Measurements from ENCODE around the gene WBP4.
A peak's percentile ranks its signal among the peaks of the same experiment; 100 is the strongest.

Gene WBP4

GRCh38 chr13:41061075-41061913, at the start of gene WBP4:
Gene WBP4 (plus strand): TSS chr13:41061509. CDS start chr13:41061674, 165 bp downstream.
- Mint-ChIP-seq H3K9me3 (no peaks in the 10 kb centered on the region), H3K4me3 (peak within 1 kb of the TSS; percentile 97), H3K36me3 (peaks cover 3% of the 10 kb centered on the region)

GRCh38 chr13:41012536-41012935, 48.8 kb upstream of the WBP4 start:
- peaks cover 39% of the 10 kb centered on the region for H3K4me1 Mint-ChIP-seq
- H3K9me3 Mint-ChIP-seq, result no peaks in the 10 kb centered on the region
- ATAC-seq (ENCODE audit: low read depth) (no peak), DNase-seq (ENCODE audit: low spot score in 2 of 2) (no peak)
- H3K36me3 Mint-ChIP-seq, result peaks cover 19% of the 10 kb centered on the region
- H3K4me3 Mint-ChIP-seq, result no peak overlapping the region
- no peak overlapping the region for H3K27ac Mint-ChIP-seq
- no peaks in the 10 kb centered on the region for H3K27me3 Mint-ChIP-seq

More at GRCh38 chr13:41061075-41061913, at the start of gene WBP4:
- DNase-seq (ENCODE audit: low spot score in 2 of 2) (peak; percentile 88 to 98), ATAC-seq (ENCODE audit: low read depth) (peak; percentile 72)
- Mint-ChIP-seq H3K4me1 (peaks cover 19% of the 10 kb centered on the region), H3K27me3 (no peaks in the 10 kb centered on the region), H3K27ac (peak within 1 kb of the TSS; percentile 100)

GRCh38 chr13:41013835-41014234, 47.5 kb upstream of the WBP4 start:
- Mint-ChIP-seq H3K9me3 (no peaks in the 10 kb centered on the region), H3K27me3 (no peaks in the 10 kb centered on the region), H3K4me1 (peaks cover 32% of the 10 kb centered on the region), H3K27ac (peak overlapping the region; percentile 99), H3K4me3 (peak overlapping the region; percentile 86), H3K36me3 (peaks cover 16% of the 10 kb centered on the region)
- no peak for DNase-seq (ENCODE audit: low spot score in 2 of 2)
- ATAC-seq (ENCODE audit: low read depth), result no peak

GRCh38 chr13:41015920-41016319, 45.4 kb upstream of the WBP4 start:
- Mint-ChIP-seq H3K9me3 (no peaks in the 10 kb centered on the region), H3K36me3 (peaks cover 17% of the 10 kb centered on the region), H3K27me3 (no peaks in the 10 kb centered on the region), H3K27ac (peak overlapping the region; percentile 99), H3K4me1 (peaks cover 34% of the 10 kb centered on the region), H3K4me3 (peak overlapping the region; percentile 86)
- DNase-seq (ENCODE audit: low spot score in 2 of 2), result no peak
- ATAC-seq (ENCODE audit: low read depth), result no peak

GRCh38 chr13:41017159-41017558, 44.1 kb upstream of the WBP4 start:
- ATAC-seq (ENCODE audit: low read depth) (peak; percentile 42), DNase-seq (ENCODE audit: low spot score in 2 of 2) (peak in 1 of 2 donors; percentile 34)
- H3K4me3 Mint-ChIP-seq, result peak overlapping the region; percentile 90
- H3K27me3 Mint-ChIP-seq, result no peaks in the 10 kb centered on the region
- H3K4me1 Mint-ChIP-seq, result peaks cover 31% of the 10 kb centered on the region
- H3K9me3 Mint-ChIP-seq, result no peaks in the 10 kb centered on the region
- peak overlapping the region; percentile 99 for H3K27ac Mint-ChIP-seq
- H3K36me3 Mint-ChIP-seq, result peaks cover 11% of the 10 kb centered on the region

GRCh38 chr13:41017817-41018601, 43.3 kb upstream of the WBP4 start:
- Mint-ChIP-seq H3K4me1 (peaks cover 32% of the 10 kb centered on the region), H3K9me3 (no peaks in the 10 kb centered on the region)

GRCh38 chr13:41018602-41018948, 42.7 kb upstream of the WBP4 start:
- no peaks in the 10 kb centered on the region for H3K27me3 Mint-ChIP-seq
- H3K36me3 Mint-ChIP-seq, result peaks cover 5% of the 10 kb centered on the region
- H3K27ac Mint-ChIP-seq, result peak overlapping the region; percentile 99
- H3K4me3 Mint-ChIP-seq, result peak overlapping the region; percentile 93
- no peak for ATAC-seq (ENCODE audit: low read depth)
- peaks cover 29% of the 10 kb centered on the region for H3K4me1 Mint-ChIP-seq
- no peak for DNase-seq (ENCODE audit: low spot score in 2 of 2)
- H3K9me3 Mint-ChIP-seq, result no peaks in the 10 kb centered on the region

More at GRCh38 chr13:41017817-41018601, 43.3 kb upstream of the WBP4 start:
- ATAC-seq (ENCODE audit: low read depth) (peak; percentile 13), DNase-seq (ENCODE audit: low spot score in 2 of 2) (peak in 1 of 2 donors; percentile 24)
- H3K27me3 Mint-ChIP-seq, result no peaks in the 10 kb centered on the region
- H3K4me3 Mint-ChIP-seq, result peak overlapping the region; percentile 90
- peak overlapping the region; percentile 99 for H3K27ac Mint-ChIP-seq
- H3K36me3 Mint-ChIP-seq, result peaks cover 9% of the 10 kb centered on the region

GRCh38 chr13:41019011-41019487, 42.3 kb upstream of the WBP4 start, which contains the start of gene ELF1:
Gene ELF1 (minus strand): TSS chr13:41019316. CDS start chr13:40982054, 37,262 bp downstream.
- DNase-seq (ENCODE audit: low spot score in 2 of 2) (peak; percentile 22 to 75), ATAC-seq (ENCODE audit: low read depth) (peak; percentile 90)
- peaks cover 6% of the 10 kb centered on the region for H3K36me3 Mint-ChIP-seq
- H3K27ac Mint-ChIP-seq, result peak within 1 kb of the TSS; percentile 99
- H3K9me3 Mint-ChIP-seq, result no peaks in the 10 kb centered on the region
- H3K27me3 Mint-ChIP-seq, result no peaks in the 10 kb centered on the region
- peaks cover 26% of the 10 kb centered on the region for H3K4me1 Mint-ChIP-seq
- peak within 1 kb of the TSS; percentile 93 for H3K4me3 Mint-ChIP-seq

- DNase-seq (ENCODE audit: low spot score in 2 of 2) (no peak), ATAC-seq (ENCODE audit: low read depth) (no peak)
- peaks cover 24% of the 10 kb centered on the region for H3K4me1 Mint-ChIP-seq
- H3K27me3 Mint-ChIP-seq, result no peaks in the 10 kb centered on the region
- H3K9me3 Mint-ChIP-seq, result no peaks in the 10 kb centered on the region
- no peak overlapping the region for H3K4me3 Mint-ChIP-seq
- H3K27ac Mint-ChIP-seq, result peak overlapping the region; percentile 99
- peaks cover 7% of the 10 kb centered on the region for H3K36me3 Mint-ChIP-seq
Observed at GRCh38 chr13:41019578-41020347, 41.5 kb upstream of the WBP4 start.

- Mint-ChIP-seq H3K27me3 (no peaks in the 10 kb centered on the region), H3K36me3 (peaks cover 5% of the 10 kb centered on the region), H3K27ac (peak overlapping the region; percentile 12), H3K4me3 (no peak overlapping the region), H3K4me1 (peaks cover 18% of the 10 kb centered on the region), H3K9me3 (no peaks in the 10 kb centered on the region)
- DNase-seq (ENCODE audit: low spot score in 2 of 2), result no peak
- ATAC-seq (ENCODE audit: low read depth), result no peak
Observed at GRCh38 chr13:41025518-41025917, 35.8 kb upstream of the WBP4 start.

GRCh38 chr13:41026788-41027187, 34.5 kb upstream of the WBP4 start:
- Mint-ChIP-seq H3K27me3 (no peaks in the 10 kb centered on the region), H3K9me3 (no peaks in the 10 kb centered on the region), H3K4me3 (no peak overlapping the region), H3K36me3 (peaks cover 5% of the 10 kb centered on the region), H3K4me1 (peaks cover 14% of the 10 kb centered on the region), H3K27ac (no peak overlapping the region)
- DNase-seq (ENCODE audit: low spot score in 2 of 2) (no peak), ATAC-seq (ENCODE audit: low read depth) (no peak)

GRCh38 chr13:41028051-41028450, 33.3 kb upstream of the WBP4 start:
- H3K27me3 Mint-ChIP-seq, result no peaks in the 10 kb centered on the region

GRCh38 chr13:41029629-41030028, 31.7 kb upstream of the WBP4 start:
- no peak for ATAC-seq (ENCODE audit: low read depth)
- H3K27ac Mint-ChIP-seq, result no peak overlapping the region

More at GRCh38 chr13:41028051-41028450, 33.3 kb upstream of the WBP4 start:
- ATAC-seq (ENCODE audit: low read depth) (no peak), DNase-seq (ENCODE audit: low spot score in 2 of 2) (no peak)
- H3K4me1 Mint-ChIP-seq, result peaks cover 11% of the 10 kb centered on the region
- H3K4me3 Mint-ChIP-seq, result no peak overlapping the region
- no peak overlapping the region for H3K27ac Mint-ChIP-seq
- peaks cover 5% of the 10 kb centered on the region for H3K36me3 Mint-ChIP-seq
- no peaks in the 10 kb centered on the region for H3K9me3 Mint-ChIP-seq

More at GRCh38 chr13:41029629-41030028, 31.7 kb upstream of the WBP4 start:
- H3K4me3 Mint-ChIP-seq, result no peak overlapping the region
- peaks cover 16% of the 10 kb centered on the region for H3K4me1 Mint-ChIP-seq
- H3K36me3 Mint-ChIP-seq, result peaks cover 4% of the 10 kb centered on the region
- no peaks in the 10 kb centered on the region for H3K27me3 Mint-ChIP-seq
- H3K9me3 Mint-ChIP-seq, result no peaks in the 10 kb centered on the region
- no peak for DNase-seq (ENCODE audit: low spot score in 2 of 2)
